Thyroid gland (tissue), 4 donors: Measurements from ENCODE around the gene TICRR. TPM values are rescaled to one million over a fixed set of nuclear protein-coding genes. Genes with fewer than 3 reads are reported as not detected.
A peak's percentile ranks its signal among the peaks of the same experiment; 100 is the strongest.

Experiments
- DNase-seq, 2 donors: peaks; one replicate each; pipeline ENCODE4 v3.0.0-alpha.2; 2019
- H3K27ac ChIP-seq, 3 donors: fragments of 200-600 bp; sonication (generic); 1 replicate in 2 of 3; 2 replicates in 1 of 3; pipeline ENCODE4 v1.5.1; 2016 to 2019; ENCODE audit warnings: mild to moderate bottlenecking in 1 of 3, moderate library complexity in 1 of 3
- H3K27me3 ChIP-seq: fragments of 200-600 bp; sonication (generic); one replicate; pipeline ENCODE4 v1.5.1; 2019
- H3K36me3 ChIP-seq, 2 donors: fragments of 200-600 bp; sonication (generic); one replicate each; pipeline ENCODE4 v1.5.1; 2016 to 2019
- H3K4me1 ChIP-seq, 2 donors: fragments of 200-600 bp; sonication (generic); one replicate each; pipeline ENCODE4 v1.5.1; 2017 to 2019
- H3K4me3 ChIP-seq, 3 donors: fragments of 200-600 bp; sonication (generic); replicated peaks in 1 of 3; 1 replicate in 2 of 3; 2 replicates in 1 of 3; pipeline ENCODE4 v1.5.1; 2016; ENCODE audit warnings: mild to moderate bottlenecking in 1 of 3
- H3K9me3 ChIP-seq: fragments of 200-600 bp; sonication (generic); one replicate; pipeline ENCODE4 v1.5.1; 2017
- POLR2A ChIP-seq, 2 donors: fragments of 450-650 bp; IDR thresholded peaks; one replicate each; pipeline ENCODE4 v1.6.1; 2017; ENCODE audit warnings: antibody characterized with exemption in 2 of 2, mild to moderate bottlenecking in 2 of 2, moderate library complexity in 1 of 2
- WGBS, 2 donors: methylation state at CpG; one replicate each; pipeline ENCODE4 v1.1.5; 2017; 5-methylcytosine and 5-hydroxymethylcytosine counted together
- intact Hi-C: fragments of 100-400 bp; cut with DNase I; formaldehyde crosslinking; loops from one replicate; pipeline ENCODE4 v1.15.1; 2023
- total RNA-seq, 4 donors: library from RNA; depleted of rRNA; stranded (reverse); fragments of >200 nt; gene quantifications; one replicate each; pipeline ENCODE4 v1.2.3, GENCODE V29; 2016
- TF ChIP-seq, protein P1 (sequence below), 6 experiments: fragments of 200-600 bp in 3 of 6; fragments of 450-650 bp in 3 of 6; sonication (generic) in 3 of 6; IDR thresholded peaks; one replicate each; pipeline ENCODE4 v1.5.1; 2016 to 2019; ENCODE audit warnings: antibody characterized with exemption in 6 of 6, mild to moderate bottlenecking in 2 of 6, inconsistent platforms in 1 of 6, moderate library complexity in 1 of 6

The TICRR gene
- total RNA-seq, 4 donors from 2014 or later, result under 0.01 to 0.21 TPM; not detected in 2

DNA sequence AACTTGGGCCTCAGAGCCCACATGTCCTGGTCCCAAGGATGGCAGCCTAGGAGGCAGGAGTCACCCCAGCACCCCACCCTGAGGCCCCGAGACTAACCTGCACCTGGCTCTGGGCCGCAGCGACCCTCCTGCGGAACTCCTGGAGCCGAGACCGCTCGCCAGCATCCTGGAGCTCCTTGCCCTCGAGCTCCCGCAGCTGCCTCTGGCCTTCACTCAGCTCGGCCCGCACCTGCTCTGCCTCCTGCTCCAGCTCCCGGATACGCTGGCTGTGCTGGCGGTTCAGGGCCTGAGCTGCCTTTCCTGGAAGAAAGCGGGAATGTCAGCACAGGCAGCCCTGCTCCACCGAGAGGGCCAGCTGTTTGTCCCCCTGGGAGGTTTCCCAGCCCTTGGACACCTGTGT is 66.8 kb downstream of the TICRR start:
- no peaks in the 10 kb centered on the region for H3K9me3 ChIP-seq
- peaks cover 0 to under 1% of the 10 kb centered on the region in 2 donors for H3K4me1 ChIP-seq
- H3K27me3 ChIP-seq, result no peaks in the 10 kb centered on the region
- no peak for DNase-seq
- intact Hi-C loops, result loop anchor here (10.0 kb wide), 1 partner anchor 103 kb away; no protein-coding TSS in a partner anchor
- TF ChIP-seq POLR2A (IDR thresholded peaks at IDR 0.05), result no peak
- H3K27ac ChIP-seq, result no peak overlapping the region
- H3K36me3 ChIP-seq, result no peaks in the 10 kb centered on the region
- no peak overlapping the region for H3K4me3 ChIP-seq
- WGBS, 2 donors, result 98 to 100% methylated on average over 1 to 16 of the region's 16 CpGs

DNA sequence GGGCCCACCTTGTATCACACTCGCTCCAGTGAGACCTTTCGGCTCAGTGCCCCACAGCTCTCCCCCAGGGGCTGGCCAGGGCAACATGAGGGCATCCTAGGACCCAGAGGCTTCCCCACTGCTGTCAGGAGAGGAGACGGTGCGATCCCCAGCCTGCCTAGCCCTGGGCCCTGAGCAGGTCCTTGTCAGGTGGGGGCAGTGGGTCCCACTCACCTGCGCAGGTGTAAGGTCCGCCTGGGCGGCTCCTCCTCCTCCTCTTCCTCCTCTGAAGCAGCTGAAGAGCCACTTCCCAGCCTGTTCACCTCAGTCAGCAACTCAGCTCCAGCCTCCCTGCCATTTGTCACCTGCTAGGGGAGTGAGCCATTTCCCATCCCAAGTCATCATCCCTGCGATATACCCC is 70.4 kb downstream of the TICRR start:
- H3K4me3 ChIP-seq, result no peak overlapping the region
- DNase-seq, result no peak
- H3K27ac ChIP-seq, result no peak overlapping the region
- intact Hi-C loops, result loop anchor here (10.0 kb wide), 1 partner anchor 99 kb away; no protein-coding TSS in a partner anchor
- no peaks in the 10 kb centered on the region for H3K27me3 ChIP-seq
- no peaks in the 10 kb centered on the region for H3K9me3 ChIP-seq
- WGBS, 2 donors, result 98 to 100% methylated on average over 6 to 8 of the region's 8 CpGs
- no peaks in the 10 kb centered on the region for H3K36me3 ChIP-seq
- peaks cover 0 to 4% of the 10 kb centered on the region in 2 donors for H3K4me1 ChIP-seq
- TF ChIP-seq, protein P1, sequence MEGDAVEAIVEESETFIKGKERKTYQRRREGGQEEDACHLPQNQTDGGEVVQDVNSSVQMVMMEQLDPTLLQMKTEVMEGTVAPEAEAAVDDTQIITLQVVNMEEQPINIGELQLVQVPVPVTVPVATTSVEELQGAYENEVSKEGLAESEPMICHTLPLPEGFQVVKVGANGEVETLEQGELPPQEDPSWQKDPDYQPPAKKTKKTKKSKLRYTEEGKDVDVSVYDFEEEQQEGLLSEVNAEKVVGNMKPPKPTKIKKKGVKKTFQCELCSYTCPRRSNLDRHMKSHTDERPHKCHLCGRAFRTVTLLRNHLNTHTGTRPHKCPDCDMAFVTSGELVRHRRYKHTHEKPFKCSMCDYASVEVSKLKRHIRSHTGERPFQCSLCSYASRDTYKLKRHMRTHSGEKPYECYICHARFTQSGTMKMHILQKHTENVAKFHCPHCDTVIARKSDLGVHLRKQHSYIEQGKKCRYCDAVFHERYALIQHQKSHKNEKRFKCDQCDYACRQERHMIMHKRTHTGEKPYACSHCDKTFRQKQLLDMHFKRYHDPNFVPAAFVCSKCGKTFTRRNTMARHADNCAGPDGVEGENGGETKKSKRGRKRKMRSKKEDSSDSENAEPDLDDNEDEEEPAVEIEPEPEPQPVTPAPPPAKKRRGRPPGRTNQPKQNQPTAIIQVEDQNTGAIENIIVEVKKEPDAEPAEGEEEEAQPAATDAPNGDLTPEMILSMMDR (IDR thresholded peaks at IDR 0.05), result no peak
- no peak for TF ChIP-seq POLR2A (IDR thresholded peaks at IDR 0.05)

DNA sequence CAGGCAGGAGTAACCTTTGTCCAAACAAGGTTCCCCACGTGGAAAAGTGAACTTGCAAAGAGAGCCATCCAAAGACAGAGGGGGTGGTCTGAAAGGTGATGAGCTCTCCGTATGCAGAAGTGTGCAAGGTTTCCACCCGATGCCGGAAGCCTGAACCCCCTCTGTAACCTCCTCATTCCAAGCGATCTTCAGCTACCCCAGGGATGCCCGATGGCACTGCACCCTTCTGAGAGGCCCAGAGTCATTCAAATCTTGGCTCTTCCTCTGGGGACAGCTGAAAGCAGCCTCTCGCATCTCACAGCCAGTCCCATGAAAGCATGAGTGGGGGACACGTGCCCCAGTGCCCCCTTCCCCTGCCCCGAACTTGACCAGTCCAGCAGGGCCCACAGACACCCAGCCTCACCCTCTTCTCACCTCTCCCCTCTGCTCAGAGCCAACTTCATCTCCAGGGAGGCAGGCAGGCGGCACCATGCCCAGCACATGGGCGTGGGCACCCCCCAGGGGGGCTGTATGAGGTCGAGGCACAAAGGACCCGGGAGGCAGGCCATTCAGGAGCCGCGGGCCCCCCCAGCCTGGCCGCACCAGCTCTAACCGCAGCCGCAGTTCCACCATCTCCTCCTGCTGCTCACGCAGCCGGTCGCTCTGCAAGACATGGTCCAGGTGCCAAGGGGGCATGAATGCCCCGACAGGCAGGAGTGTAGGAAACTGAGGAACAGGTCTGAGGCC is 71.3 kb downstream of the TICRR start:
- no peak for DNase-seq
- H3K9me3 ChIP-seq, result no peaks in the 10 kb centered on the region
- intact Hi-C loops, result loop anchor here (10.0 kb wide), 1 partner anchor 98 kb away; no protein-coding TSS in a partner anchor
- WGBS, 2 donors, result 84 to 92% methylated on average over 16 to 18 of the region's 22 CpGs
- TF ChIP-seq, protein P1 (IDR thresholded peaks at IDR 0.05), result no peak
- no peak for TF ChIP-seq POLR2A (IDR thresholded peaks at IDR 0.05)
- H3K4me3 ChIP-seq, result no peak overlapping the region
- peaks cover 0 to 4% of the 10 kb centered on the region in 2 donors for H3K4me1 ChIP-seq
- H3K27ac ChIP-seq, result no peak overlapping the region
- H3K36me3 ChIP-seq, result no peaks in the 10 kb centered on the region
- H3K27me3 ChIP-seq, result no peaks in the 10 kb centered on the region

DNA sequence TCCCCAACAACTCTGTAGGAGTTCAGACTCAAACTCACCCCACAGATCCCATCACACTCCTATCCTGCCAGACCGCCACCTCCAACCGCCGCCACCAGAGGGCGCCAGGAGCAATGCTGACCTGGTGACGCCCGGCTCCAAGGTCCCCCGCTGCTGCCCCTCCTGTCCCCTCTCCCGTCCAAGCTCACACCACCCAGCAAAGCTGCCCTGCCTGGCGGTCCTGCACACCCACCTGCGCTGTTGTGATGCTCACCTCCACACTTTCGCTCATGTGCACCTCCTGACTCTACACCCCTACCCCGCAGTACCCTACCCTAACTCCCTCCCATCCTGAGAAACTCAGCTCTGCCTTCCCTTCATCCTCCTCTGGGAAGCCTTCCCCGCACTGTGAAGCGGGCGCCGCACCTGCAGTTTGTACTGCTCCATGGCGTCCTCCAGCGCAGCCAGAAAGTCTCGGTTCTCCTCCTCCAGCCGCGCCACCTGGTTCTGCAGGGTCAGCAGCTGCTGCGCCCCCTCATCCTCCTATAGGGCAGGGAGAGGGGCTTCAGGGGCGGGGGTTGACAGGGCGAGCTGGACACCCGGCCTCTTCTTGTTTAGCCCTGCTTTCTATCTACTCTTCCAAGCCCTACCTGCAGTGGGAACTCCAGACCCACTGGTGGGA is 72.1 kb downstream of the TICRR start:
- no peak for TF ChIP-seq POLR2A (IDR thresholded peaks at IDR 0.05)
- TF ChIP-seq, protein P1 (IDR thresholded peaks at IDR 0.05), result peak; percentile 61 to 84 (median 76)
- peaks cover 0 to 4% of the 10 kb centered on the region in 2 donors for H3K4me1 ChIP-seq
- H3K27ac ChIP-seq, result no peak overlapping the region
- H3K27me3 ChIP-seq, result no peaks in the 10 kb centered on the region
- H3K9me3 ChIP-seq, result no peaks in the 10 kb centered on the region
- intact Hi-C loops, result loop anchor here (10.0 kb wide), 1 partner anchor 97 kb away; no protein-coding TSS in a partner anchor
- peak; percentile 78 to 80 for DNase-seq
- H3K36me3 ChIP-seq, result no peaks in the 10 kb centered on the region
- no peak overlapping the region for H3K4me3 ChIP-seq
- 47 to 52% methylated on average over 25 of the region's 25 CpGs for whole genome bisulfite sequencing, 2 donors

DNA sequence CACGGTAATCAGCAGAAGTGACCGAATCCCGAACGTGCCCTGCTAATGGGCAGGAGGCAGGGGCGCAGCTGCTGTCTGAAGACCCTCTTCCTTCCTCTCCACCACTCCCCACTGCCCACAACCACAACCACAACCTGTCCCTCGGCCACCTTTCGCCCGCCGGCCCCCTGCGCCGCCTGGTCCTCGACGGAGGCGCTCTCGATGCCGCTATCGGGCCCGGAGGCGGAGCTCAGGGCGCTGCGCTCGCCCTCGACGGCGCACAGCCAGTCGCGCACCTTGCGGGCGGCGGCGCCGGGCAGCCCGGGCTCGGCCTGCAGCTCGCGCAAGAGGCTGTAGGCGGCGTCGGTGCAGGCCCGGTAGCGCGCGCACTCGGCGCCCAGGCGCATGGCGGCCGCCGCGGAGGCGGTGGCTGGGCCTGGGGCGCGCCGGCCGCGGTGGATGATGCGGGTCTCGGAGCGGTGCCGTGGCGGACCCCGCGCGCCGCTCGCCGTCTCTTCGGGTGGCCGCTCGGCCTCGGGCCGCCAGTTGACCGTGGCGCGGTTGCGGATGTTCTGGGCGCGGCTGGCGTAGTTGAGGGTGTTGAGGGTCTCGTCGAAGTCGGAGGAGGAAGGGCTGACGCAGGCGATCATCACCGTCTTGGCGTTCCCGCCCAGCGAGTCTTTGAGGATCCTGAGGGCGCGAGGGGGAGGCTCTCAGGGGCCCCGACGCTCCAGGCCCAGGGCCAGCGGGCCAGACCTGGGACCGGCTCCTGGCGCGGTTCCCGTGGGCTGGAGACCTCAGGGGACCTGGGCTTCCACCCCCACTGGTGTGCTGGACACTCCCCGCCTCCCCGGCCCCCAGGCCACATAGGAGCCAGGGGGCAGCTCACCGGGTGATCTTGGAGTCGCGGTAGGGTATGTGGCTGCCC is 73.1 kb downstream of the TICRR start:
- intact Hi-C loops, result loop anchor here (10.0 kb wide), 1 partner anchor 96 kb away; no protein-coding TSS in a partner anchor

More for the DNA sequence above, 73.1 kb downstream of the TICRR start:
- DNase-seq, result no peak
- Histone ChIP-seq H3K36me3 (no peaks in the 10 kb centered on the region), H3K27me3 (no peaks in the 10 kb centered on the region), H3K9me3 (no peaks in the 10 kb centered on the region), H3K4me3 (no peak overlapping the region), H3K4me1 (peaks cover 0 to 4% of the 10 kb centered on the region in 2 donors), H3K27ac (no peak overlapping the region)
- TF ChIP-seq, protein P1 (IDR thresholded peaks at IDR 0.05), result no peak
- no peak for TF ChIP-seq POLR2A (IDR thresholded peaks at IDR 0.05)
- WGBS, 2 donors, result 83 to 89% methylated on average over 68 to 85 of the region's 102 CpGs
